Endothelial cell of umbilical vein (primary cell): ENCODE measurements around the gene VAC14. TPM values are rescaled to one million over a fixed set of nuclear protein-coding genes. Genes with fewer than 3 reads are reported as not detected.
A peak's percentile ranks its signal among the peaks of the same experiment; 100 is the strongest.

Source experiments
- BruUV-seq: library from RNA; stranded (reverse); fragments of 400-500 nt; replicated peaks from 2 replicates; lab custom pipeline; 2021; lab: Mats Ljungman, UMichigan
- CTCF ChIA-PET: fragments of 300-600, 350-600 bp; sonication (Branson Sonifier 250); formaldehyde crosslinking; loops from one replicate; lab custom pipeline; 2021; ENCODE audit warnings: antibody characterized with exemption, inconsistent platforms; lab: Charles Lee
- POLR2A ChIA-PET: fragments of 300-600, 350-600 bp; sonication (Branson Sonifier 250); formaldehyde crosslinking; loops from one replicate; lab custom pipeline; 2021; ENCODE audit warnings: antibody characterized with exemption, inconsistent platforms; lab: Charles Lee
- DNase-seq: peaks from one replicate; pipeline ENCODE4 v3.0.0-alpha.2; 2011; ENCODE audit warnings: low read depth, low spot score
- FAIRE-seq: peaks from 2 replicates; lab custom pipeline; 2011; peaks lifted over from hg19 to GRCh38; lab: Jason Lieb, UNC
- H2AFZ ChIP-seq: 2 replicates; pipeline ENCODE4 v1.6.0; 2012; ENCODE audit warnings: low read depth, low read length, control low read depth, inconsistent platforms
- H3K27ac ChIP-seq: 2 replicates; pipeline ENCODE4 v1.5.1; 2011; ENCODE audit warnings: low read depth, mild to moderate bottlenecking, control low read depth, low read length, moderate library complexity; ENCODE audit not compliant: insufficient read depth
- H3K27me3 ChIP-seq, 2 experiments: 2 replicates each; pipeline versions ENCODE4 v1.6.0 to v1.6.1; 2011; ENCODE audit warnings: low read length in 2 of 2, mixed read lengths in 1 of 2; ENCODE audit not compliant: control insufficient read depth in 2 of 2, insufficient read depth in 2 of 2
- H3K36me3 ChIP-seq, 2 experiments: 2 replicates in 1 of 2; 3 replicates in 1 of 2; pipeline ENCODE4 v1.5.1; 2011; ENCODE audit warnings: low read length in 2 of 2, mild to moderate bottlenecking in 1 of 2, moderate library complexity in 1 of 2; ENCODE audit not compliant: control insufficient read depth in 2 of 2, insufficient read depth in 2 of 2; ENCODE audit errors: extremely low read depth in 1 of 2
- H3K4me1 ChIP-seq: 3 replicates; pipeline ENCODE4 v1.5.1; 2011; ENCODE audit warnings: mild to moderate bottlenecking, low read length; ENCODE audit not compliant: control insufficient read depth, insufficient read depth; ENCODE audit errors: extremely low read depth
- H3K4me2 ChIP-seq: 2 replicates; pipeline ENCODE4 v1.6.1; 2011; ENCODE audit warnings: low read length, control low read depth, mixed read lengths; ENCODE audit not compliant: insufficient read depth
- H3K4me3 ChIP-seq, 3 experiments: fragments of 200-600 bp in 1 of 3; sonication (generic), shearing (Covaris generic) in 1 of 3; replicated peaks in 1 of 3; 2 replicates each; pipeline ENCODE4 v1.5.1; 2011 to 2016; ENCODE audit warnings: control low read depth in 3 of 3, low read length in 3 of 3, mild to moderate bottlenecking in 2 of 3, inconsistent platforms in 1 of 3, low read depth in 1 of 3, moderate library complexity in 1 of 3; ENCODE audit not compliant: insufficient read depth in 1 of 3
- H3K79me2 ChIP-seq: 2 replicates; pipeline ENCODE4 v1.6.0; 2012; ENCODE audit warnings: low read length, inconsistent platforms; ENCODE audit not compliant: control insufficient read depth, insufficient read depth
- H3K9ac ChIP-seq: replicated peaks from 2 replicates; pipeline ENCODE3; 2011; ENCODE audit warnings: low read length, control low read depth; ENCODE audit not compliant: insufficient read depth; ENCODE audit errors: extremely low read depth
- H3K9me1 ChIP-seq: replicated peaks from 3 replicates; pipeline ENCODE4 v1.6.0; 2011; ENCODE audit warnings: mild to moderate bottlenecking, low read length; ENCODE audit not compliant: control insufficient read depth, insufficient read depth; ENCODE audit errors: extremely low read depth
- H3K9me3 ChIP-seq: replicated peaks from 2 replicates; pipeline ENCODE4 v1.5.1; 2012; ENCODE audit warnings: low read length, inconsistent platforms; ENCODE audit not compliant: control insufficient read depth, insufficient read depth
- H4K20me1 ChIP-seq: replicated peaks from 2 replicates; pipeline ENCODE3; 2011; ENCODE audit warnings: mild to moderate bottlenecking, low read length; ENCODE audit not compliant: control insufficient read depth, insufficient read depth; ENCODE audit errors: extremely low read depth
- FOS ChIP-seq: IDR thresholded peaks from 2 replicates; pipeline ENCODE4 v1.6.1; 2011; ENCODE audit warnings: mild to moderate bottlenecking, low read length, moderate library complexity, borderline replicate concordance; ENCODE audit not compliant: insufficient read depth
- GATA2 ChIP-seq: IDR thresholded peaks from 2 replicates; pipeline ENCODE4 v1.7.0; 2011; ENCODE audit warnings: low read depth, mild to moderate bottlenecking, moderate library complexity, mixed read lengths, low read length; ENCODE audit not compliant: insufficient read length, insufficient read depth
- JUN ChIP-seq: IDR thresholded peaks from 2 replicates; pipeline ENCODE4 v1.6.1; 2011; ENCODE audit warnings: borderline replicate concordance, low read depth; ENCODE audit not compliant: insufficient read length, insufficient read depth
- POLR2AphosphoS5 ChIP-seq: IDR thresholded peaks from 2 replicates; pipeline ENCODE4 v1.6.1; 2012; ENCODE audit warnings: low read depth, mild to moderate bottlenecking, control low read depth, low read length, moderate library complexity; ENCODE audit not compliant: insufficient read depth
- dilution Hi-C: fragments of 300-500 bp; cut with MboI; formaldehyde crosslinking; loops from one replicate; pipeline ENCODE4 v1.15.0; 2019; ENCODE audit warnings: low sequenced_read_pairs; ENCODE audit not compliant: extremely low pct_ligation_motif_present
- intact Hi-C: fragments of 100-400 bp; cut with micrococcal nuclease; formaldehyde crosslinking; loops from one replicate; pipeline ENCODE4 v1.10.0; 2022
- polyA plus RNA-seq, 4 experiments: library from polyadenylated mRNA; depleted of rRNA in 3 of 4; stranded (reverse) in 3 of 4; unstranded in 1 of 4; fragments of >200 nt; gene quantifications; 2 replicates each; pipeline versions ENCODE4 v1.2.1 to v1.2.3, GENCODE V29; 2011 to 2012; ENCODE audit warnings: missing spikeins in 1 of 4
- total RNA-seq: library from RNA; stranded (reverse); gene quantifications from 2 replicates; pipeline ENCODE4 v1.2.3, GENCODE V29; 2021
- TF ChIP-seq, protein P1 (sequence below), 2 donors: IDR thresholded peaks; 1 replicate in 1 of 2; 2 replicates in 1 of 2; pipeline ENCODE4 v1.5.1; 2011; ENCODE audit warnings: low read length in 2 of 2, mild to moderate bottlenecking in 2 of 2, moderate library complexity in 2 of 2, control low read depth in 1 of 2, inconsistent platforms in 1 of 2, low read depth in 1 of 2; ENCODE audit not compliant: insufficient read depth in 1 of 2; ENCODE audit errors: extremely low read depth in 1 of 2
- TF ChIP-seq, protein P2 (sequence below): IDR thresholded peaks from 2 replicates; pipeline ENCODE4 v1.6.1; 2011; ENCODE audit not compliant: insufficient read depth, insufficient read length

VAC14 gene
- total and polyA plus RNA-seq, 2 donors (not counting 3 experiments of a cell fraction or from before 2014, with no cell fraction given) = 37.6 to 57.9 TPM

DNA sequence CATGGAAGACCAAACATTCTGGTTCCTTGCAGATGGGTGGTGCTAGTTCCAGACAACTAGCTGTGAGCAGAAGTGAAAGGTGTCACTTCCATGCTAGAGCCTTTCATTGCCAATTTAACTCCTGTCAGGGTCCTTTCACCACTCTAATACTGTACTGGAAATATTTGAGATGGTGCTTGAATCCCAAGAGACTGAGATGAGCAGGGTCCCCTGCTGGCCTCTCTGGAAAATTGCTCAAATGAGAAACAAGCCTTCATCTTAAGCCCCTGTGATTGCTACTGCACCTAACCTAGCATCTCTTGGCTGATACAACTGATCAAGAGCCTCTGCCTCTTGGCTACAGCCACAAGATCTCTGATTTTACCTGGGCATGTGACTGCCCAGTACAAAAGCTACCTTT is 7.4 kb upstream of the VAC14 start:
- intact Hi-C loops = no loop called here
- no peak for DNase-seq
- no peaks in the 10 kb centered on the region for H3K79me2 ChIP-seq
- POLR2A ChIA-PET = no interaction called here
- no peaks in the 10 kb centered on the region for H3K9me3 ChIP-seq
- no peaks in the 10 kb centered on the region for H3K36me3 ChIP-seq
- CTCF ChIA-PET = interaction anchor here (1.1 kb wide), 1 partner anchor 37 kb away, joined by 3 read pairs; no protein-coding TSS in a partner anchor
- no peak overlapping the region for H2AFZ ChIP-seq
- H3K27ac ChIP-seq = no peak overlapping the region
- H3K9ac ChIP-seq = no peak overlapping the region
- H3K27me3 ChIP-seq = peaks cover 0 to 3% of the 10 kb centered on the region in 2 experiments
- H3K4me1 ChIP-seq = peaks cover 17% of the 10 kb centered on the region
- dilution Hi-C loops = no loop called here
- TF ChIP-seq, protein P1, sequence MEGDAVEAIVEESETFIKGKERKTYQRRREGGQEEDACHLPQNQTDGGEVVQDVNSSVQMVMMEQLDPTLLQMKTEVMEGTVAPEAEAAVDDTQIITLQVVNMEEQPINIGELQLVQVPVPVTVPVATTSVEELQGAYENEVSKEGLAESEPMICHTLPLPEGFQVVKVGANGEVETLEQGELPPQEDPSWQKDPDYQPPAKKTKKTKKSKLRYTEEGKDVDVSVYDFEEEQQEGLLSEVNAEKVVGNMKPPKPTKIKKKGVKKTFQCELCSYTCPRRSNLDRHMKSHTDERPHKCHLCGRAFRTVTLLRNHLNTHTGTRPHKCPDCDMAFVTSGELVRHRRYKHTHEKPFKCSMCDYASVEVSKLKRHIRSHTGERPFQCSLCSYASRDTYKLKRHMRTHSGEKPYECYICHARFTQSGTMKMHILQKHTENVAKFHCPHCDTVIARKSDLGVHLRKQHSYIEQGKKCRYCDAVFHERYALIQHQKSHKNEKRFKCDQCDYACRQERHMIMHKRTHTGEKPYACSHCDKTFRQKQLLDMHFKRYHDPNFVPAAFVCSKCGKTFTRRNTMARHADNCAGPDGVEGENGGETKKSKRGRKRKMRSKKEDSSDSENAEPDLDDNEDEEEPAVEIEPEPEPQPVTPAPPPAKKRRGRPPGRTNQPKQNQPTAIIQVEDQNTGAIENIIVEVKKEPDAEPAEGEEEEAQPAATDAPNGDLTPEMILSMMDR (IDR thresholded peaks at IDR 0.05; ENCODE audit: extremely low read depth in 1 of 2, insufficient read depth in 1 of 2, low read depth in 1 of 2, low read length in 2 of 2) = peak in 1 of 2 donors; percentile 15
- TF ChIP-seq, protein P2, sequence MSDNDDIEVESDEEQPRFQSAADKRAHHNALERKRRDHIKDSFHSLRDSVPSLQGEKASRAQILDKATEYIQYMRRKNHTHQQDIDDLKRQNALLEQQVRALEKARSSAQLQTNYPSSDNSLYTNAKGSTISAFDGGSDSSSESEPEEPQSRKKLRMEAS = no peak
- no TSS peak for BruUV-seq
- no peak overlapping the region for H3K4me3 ChIP-seq
- no peaks in the 10 kb centered on the region for H4K20me1 ChIP-seq
- no peaks in the 10 kb centered on the region for H3K9me1 ChIP-seq
- H3K4me2 ChIP-seq = no peak overlapping the region
- FAIRE-seq = no peak

DNA sequence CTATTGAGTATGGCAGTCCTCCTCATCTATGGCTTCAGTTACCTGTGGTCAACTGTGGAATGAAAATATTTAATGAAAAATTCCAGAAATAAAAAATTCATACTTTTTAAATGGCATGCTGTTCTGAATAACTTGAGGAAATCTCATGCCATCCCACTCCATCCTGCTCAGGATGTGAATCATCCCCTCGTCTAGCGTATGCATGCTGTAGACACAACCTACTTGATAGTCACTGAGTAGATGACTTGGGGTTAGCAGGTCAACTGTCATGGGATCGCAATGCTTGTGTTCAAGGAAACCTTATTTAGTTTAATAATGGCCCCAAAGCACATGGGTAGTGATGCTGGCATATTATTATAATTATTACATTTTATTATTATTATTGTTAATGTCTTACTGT is 4.8 kb upstream of the VAC14 start:
- ChIA-PET CTCF (no interaction called here), POLR2A (no interaction called here)
- dilution Hi-C loops = no loop called here
- Histone ChIP-seq H3K27ac (peak overlapping the region; percentile 55), H3K9ac (no peak overlapping the region), H3K4me3 (no peak overlapping the region), H3K79me2 (no peaks in the 10 kb centered on the region), H3K9me1 (no peaks in the 10 kb centered on the region), H3K9me3 (no peaks in the 10 kb centered on the region), H3K4me1 (peaks cover 20% of the 10 kb centered on the region), H4K20me1 (no peaks in the 10 kb centered on the region), H2AFZ (no peak overlapping the region), H3K36me3 (no peaks in the 10 kb centered on the region), H3K27me3 (peaks cover 0 to 3% of the 10 kb centered on the region in 2 experiments), H3K4me2 (peak overlapping the region; percentile 16)
- peak; percentile 55 for DNase-seq
- intact Hi-C loops = no loop called here
- no TSS peak for BruUV-seq
- FAIRE-seq = peak; percentile 89
- TF ChIP-seq JUN (peak; percentile 59), GATA2 (no peak), FOS (peak; percentile 81), POLR2AphosphoS5 (peak; percentile 36)
